Astrocyte of the hippocampus (primary cell): ENCODE results near the gene MIOX.

Experiments used
- DNase-seq: peaks from one replicate; pipeline ENCODE4 v3.0.0; 2011; ENCODE audit warnings: low read depth, low spot score

The MIOX gene

DNA sequence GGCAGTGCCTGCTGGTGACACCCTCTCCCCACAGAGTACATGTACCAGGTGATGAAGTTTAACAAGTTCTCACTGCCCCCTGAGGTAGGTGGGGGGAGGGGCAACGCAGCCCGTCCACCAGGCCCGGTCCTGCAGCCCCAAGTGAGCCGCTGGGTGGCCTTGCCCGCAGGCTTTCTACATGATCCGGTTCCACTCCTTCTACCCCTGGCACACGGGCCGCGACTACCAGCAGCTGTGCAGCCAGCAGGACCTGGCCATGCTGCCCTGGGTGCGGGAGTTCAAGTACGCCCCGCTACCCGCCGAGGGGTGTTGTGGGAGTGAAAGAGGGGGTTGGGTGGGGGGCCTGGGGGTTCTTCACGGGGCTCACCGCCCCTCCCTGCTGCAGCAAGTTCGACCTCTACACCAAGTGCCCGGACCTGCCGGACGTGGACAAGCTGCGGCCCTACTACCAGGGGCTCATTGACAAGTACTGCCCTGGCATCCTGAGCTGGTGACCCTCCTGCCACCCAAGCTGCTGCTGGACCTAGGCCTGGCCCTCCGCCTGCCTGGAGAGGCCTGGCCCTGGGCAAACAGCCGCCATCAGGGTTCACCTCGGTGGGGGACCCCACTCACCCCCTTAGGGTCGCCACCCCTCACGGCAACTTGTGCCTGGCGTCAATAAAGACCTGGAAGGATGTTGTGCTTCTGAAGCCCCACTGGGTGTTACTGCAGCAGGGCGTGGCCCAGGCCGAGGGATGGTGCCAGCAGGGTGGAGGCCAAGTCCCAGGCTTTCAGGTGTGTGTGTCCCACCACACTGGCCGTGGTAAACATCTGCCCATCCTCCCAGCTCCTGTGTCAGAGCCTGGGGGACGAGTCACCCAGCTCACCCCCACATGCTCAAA, 2.9 kb downstream of the MIOX start:
- DNase-seq: no peak

DNA sequence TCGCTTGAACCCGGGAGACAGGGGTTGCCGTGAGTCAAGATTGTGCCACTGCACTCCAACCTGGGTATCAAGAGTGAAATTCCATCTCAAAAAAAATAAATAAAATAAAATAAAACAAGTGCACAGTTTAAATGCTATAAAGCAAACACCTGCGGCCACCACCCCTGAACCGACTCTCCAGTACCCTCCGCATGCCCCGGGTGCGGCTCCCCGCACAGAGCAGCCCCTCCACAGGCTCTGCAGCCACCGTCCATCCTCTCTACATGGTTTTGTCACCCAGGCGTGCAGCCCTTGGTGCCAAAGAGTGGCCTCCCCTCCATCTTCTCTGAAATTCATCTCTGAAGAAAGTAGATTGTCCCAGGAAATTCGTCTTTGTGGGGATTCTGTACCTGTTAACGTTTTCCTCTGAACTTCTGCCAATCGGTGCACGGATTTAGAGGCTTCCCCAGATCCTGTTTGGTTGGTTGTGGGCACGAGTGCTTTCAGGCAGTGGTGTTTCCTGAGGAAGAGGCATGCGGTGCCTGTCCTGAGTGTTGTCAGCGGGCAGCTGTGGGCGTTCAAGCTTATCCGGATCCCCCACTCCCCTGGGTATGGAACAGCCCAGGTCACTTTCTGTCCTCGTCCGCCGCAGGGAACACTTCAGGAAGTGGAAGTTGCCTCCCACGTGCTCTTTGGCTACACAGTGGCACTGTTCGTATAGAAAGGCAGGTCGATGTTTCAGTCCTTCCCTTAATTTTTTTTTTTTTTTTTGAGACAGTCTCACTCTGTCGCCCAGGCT, 4.1 kb downstream of the MIOX start:
- no peak for DNase-seq

GRCh38 chr22:50497093-50497492, 10.4 kb downstream of the MIOX start:
- DNase-seq: no peak

- DNase-seq: peak; percentile 73
These were observed 11.7 kb downstream of the MIOX start for GRCh38 chr22:50498322-50498890.

- DNase-seq: no peak
These were observed 13.8 kb downstream of the MIOX start for GRCh38 chr22:50500452-50500851.

DNA sequence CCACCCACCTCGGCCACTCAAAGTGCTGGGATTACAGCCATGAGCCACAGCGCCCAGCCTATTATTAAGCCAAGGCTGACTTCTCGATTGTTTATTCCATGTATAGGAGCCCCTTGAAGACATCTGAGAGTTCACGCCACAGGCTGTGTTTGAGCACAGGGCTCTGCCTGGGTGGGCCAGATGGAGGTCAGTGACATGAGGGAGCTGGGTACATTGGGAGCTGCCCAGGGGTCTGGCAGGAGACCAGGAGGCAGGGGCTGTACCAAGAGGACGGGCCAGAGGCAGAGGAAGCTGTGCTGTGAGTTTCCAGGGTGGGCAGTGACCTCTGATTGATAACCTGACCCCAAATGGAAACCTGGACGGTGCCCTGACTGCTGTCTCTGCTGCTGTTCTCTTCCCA, 15.4 kb downstream of the MIOX start:
- DNase-seq: no peak

GRCh38 chr22:50502628-50503474, 16.2 kb downstream of the MIOX start:
- no peak for DNase-seq

DNA sequence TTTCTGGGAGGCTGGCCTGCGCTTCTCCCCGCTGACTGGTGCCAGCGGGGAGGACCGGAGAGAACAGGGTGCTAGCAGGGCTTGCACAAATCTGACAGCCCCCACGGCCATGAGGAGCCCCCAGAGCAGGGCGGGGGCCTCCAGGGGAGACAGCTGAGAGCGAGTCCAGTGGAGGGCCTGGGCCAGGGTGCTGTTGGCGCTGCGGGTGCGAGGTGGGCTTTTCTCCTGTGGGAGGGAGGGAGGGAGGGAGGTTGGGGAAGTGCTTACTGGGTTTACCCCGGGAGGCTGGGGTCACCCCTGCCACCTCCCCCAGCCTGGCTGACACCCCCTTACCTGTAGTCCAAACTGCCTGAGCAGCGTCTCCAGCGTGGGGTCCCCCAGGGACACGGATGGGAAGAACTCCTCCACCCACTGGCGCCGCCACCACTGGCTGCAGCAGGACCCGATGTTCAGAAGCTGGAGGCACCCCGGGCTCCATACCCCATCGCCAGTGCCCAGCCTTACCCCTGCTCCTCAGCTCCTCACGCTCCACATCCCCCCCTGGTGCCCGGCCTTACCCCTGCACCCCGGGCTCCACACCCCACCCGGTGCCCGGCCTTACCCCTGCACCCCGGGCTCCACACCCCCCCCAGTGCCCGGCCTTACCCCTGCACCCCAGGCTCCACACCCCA, 17.0 kb downstream of the MIOX start:
- DNase-seq: no peak

DNA sequence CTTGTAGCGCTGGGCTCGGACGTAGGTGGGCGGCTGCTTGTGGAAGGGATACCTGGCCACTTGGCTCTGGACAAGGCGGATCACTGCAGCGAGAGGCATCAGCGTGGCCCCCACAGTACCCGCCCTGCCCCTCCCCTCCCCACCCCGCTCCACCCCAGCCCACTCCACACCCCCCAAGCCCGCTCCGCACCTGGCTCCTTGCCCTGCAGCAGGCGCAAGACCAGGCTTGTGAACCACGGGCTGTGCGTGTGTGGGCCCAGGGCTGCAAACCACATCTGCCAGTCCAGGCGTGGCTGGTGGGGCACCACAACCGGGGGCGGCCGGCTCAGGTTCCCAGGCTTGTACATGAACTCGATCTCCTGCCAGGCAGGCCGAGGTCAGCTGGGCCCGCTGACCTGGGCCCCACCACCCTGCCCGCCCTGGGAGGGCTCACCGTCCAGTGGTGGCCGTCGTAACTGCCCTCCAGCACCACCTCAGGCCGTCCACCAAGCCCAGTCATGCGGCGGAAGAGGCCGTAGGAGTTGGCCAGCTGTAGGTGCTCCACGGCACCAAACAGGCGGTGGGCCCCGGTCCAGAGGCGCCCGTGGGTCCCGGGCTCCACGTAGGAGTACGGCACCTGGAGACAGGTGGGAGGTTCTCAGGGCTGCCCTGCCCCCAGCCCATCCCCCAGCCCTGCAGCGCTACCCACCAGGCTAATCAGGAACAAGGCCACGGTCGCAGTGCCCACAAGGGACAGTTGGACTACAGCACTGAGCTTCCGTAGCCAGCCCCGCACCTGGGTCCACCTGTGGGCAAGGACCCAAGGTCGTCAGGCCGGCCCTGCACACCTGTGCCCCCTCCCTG, 17.9 kb downstream of the MIOX start:
- no peak for DNase-seq

DNA sequence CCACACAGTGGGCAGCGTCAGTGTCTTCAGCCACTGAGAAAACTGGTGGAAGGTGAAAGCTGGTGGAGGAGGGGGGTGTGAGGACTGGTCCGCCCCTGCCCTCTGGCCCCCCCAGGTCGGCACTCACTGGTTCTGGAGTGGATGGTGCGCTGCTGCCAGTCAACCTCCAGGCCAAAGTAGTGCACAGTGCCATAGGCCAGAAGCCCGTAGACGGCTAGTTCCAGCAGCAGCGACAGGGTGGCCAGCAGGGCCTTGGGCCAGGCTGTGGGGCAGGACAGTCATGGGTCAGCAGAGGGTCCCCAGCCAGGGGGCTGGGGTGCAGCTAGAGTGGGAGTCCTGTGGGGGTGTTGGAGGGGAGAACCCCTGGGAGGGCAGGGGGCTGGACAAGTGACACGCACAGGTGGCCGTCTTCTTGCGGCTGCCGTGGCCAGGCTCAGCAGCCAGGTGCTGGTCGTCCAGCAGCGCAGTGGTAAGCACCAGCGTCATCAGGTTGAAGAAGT, 18.7 kb downstream of the MIOX start:
- DNase-seq: no peak

- no peak for DNase-seq
These were observed 19.3 kb downstream of the MIOX start for GRCh38 chr22:50505776-50506610.

- DNase-seq: peak; percentile 25
These were observed 20.2 kb downstream of the MIOX start for GRCh38 chr22:50506611-50507420.

GRCh38 chr22:50507421-50507990, 20.8 kb downstream of the MIOX start, which contains the start of gene LMF2:
LMF2 (minus strand) TSS chr22:50507702; CDS start chr22:50507675, 27 bp downstream.
- DNase-seq: no peak

DNA sequence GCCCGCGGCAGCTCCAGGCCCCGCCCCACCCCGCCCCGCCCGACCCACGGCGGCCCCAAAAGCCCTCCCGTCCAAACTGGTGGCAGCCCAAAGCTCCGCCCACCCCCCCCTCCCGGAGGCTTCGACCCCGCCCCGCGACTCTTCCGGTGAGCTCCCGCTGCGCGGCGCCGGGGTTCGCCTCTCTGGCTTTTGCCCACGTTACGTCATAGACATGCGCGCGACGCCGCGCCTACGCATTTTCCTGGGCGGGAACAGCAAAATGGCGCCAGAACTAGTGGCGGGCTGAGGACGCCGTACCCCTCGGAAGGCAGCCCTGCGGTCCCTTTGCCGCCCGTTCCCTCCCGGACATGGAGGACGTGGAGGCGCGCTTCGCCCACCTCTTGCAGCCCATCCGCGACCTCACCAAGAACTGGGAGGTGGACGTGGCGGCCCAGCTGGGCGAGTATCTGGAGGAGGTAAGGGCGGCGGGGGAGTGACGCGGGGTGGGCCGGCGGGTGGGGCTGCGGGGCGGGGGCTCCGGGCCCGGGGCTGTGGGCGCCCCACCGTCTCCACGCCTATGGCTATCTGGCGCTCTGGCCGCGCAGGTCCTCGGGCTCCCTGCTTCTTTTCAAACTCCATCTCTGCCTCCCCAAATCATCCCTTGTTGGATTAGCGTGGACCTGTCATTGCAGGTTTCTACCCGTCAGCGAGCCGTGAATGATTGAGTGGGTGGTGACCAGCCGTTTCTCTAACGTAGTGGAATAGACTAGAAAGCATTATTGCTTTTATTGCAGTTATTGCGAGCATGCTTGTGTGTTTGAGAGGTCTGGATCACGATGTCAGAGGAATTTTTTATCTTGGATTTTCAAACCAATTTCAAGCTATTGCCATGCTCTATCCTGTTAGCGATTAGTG, 21.6 kb downstream of the MIOX start, which contains the start of gene NCAPH2:
NCAPH2 (plus strand) TSS at position 234 of the 894 bp plus-strand sequence; CDS start at position 348, 114 bp downstream.
- DNase-seq: peak; percentile 100

DNA sequence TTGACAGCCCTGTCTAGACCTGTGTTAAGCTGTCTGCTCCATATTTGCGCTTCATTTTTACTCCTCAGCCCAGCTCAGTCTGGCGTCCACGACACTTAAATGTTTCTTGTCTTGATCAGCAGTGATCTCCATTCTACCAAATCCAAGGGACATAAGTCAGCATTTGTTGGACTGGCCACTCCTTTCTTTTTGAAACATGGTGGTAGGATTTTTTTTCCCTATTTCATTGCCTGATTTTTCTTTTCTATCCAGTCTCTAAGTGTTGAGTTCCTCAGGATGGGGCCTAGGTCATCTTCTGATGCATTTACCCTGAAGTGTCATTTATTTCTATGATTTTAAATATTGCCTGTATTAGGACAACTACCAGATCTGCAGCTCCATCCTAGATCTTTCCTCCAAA, 22.2 kb downstream of the MIOX start:
- no peak for DNase-seq

GRCh38 chr22:50513175-50513574, 26.5 kb downstream of the MIOX start:
- no peak for DNase-seq
